ENCODE data around the gene NABP2. TPM values are rescaled to one million over a fixed set of nuclear protein-coding genes. Genes with fewer than 3 reads are reported as not detected.
A peak's percentile ranks its signal among the peaks of the same experiment; 100 is the strongest.

NABP2 gene
- polyA plus RNA-seq (2013, experiment 1 of 2): 41.1 TPM
- polyA plus RNA-seq (2013, experiment 2 of 2): 40.8 TPM

DNA sequence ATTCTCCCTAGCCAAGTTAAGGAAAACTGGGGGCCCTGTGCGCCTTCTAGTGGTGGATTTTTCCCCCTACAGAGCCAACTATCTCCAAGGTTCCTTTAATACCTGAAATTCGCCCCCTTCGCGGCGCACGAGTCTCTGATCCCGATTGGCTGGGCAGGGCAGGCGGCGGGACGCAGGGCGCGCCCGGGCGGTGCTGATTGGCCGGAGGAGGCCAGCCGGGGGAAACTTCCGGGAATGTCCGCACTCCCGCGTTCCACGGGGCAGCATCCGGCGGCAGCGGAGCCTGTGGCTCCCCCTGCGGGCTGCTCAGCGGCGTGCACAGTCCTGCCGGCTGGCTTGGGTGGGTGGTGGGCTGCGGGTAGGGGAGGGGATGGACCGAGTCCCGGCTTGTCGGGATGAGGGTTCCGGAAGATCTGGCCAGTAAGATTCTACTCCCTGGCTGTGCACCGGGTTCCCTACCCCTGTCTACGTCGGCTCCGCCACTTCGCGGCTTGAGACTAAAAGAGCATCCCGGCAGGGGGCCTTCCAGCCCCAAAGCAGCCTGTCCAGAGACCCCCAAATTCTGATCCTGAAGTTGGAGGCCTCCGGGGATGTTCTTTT lies at the start of gene NABP2:
NABP2 (plus strand) TSS at position 241 of the 600 bp plus-strand sequence. CDS start 515 bp downstream, outside the sequence.
- Histone ChIP-seq H3K4me1 (ENCODE audit: insufficient read depth, low read length) (peaks cover 13% of the 10 kb centered on the region), H3K27ac (ENCODE audit: low read depth, low read length) (peak within 1 kb of the TSS; percentile 76), H3K9ac (ENCODE audit: low read depth, low read length) (peak within 1 kb of the TSS; percentile 68), H3K9me3 (ENCODE audit: insufficient read depth, low read depth, low read length) (no peaks in the 10 kb centered on the region), H3K27me3 (ENCODE audit: insufficient read depth, low read length) (no peaks in the 10 kb centered on the region), H3K36me3 (ENCODE audit: insufficient read depth, low read length) (0 out of 2 replicates have a peak, but pooled peaks cover 2% of the 10 kb centered on the region), H3K4me3 (ENCODE audit: low read length) (peak within 1 kb of the TSS; percentile 75)
- 2% methylated on average over 41 of the region's 41 CpGs for WGBS

DNA sequence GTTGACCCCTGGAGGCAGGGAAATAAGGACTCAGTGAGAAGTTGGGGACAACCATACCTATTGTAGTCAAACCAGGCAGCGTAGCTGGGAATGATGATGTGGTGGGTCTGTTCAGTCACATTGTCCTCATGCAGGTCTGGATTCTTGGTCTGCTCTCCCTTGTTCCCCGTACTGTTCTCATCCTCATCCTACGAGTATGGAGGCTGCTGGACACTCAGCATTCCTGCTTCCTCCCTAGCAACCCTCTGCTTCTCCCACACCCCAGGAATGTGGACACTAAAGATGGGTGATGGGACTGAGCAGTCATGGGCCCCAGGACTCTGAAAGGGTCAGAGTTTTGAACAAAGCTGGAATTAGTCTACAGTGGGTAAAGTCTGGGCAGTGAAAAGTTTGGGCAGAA lies 45.8 kb upstream of the NABP2 start:
- no peak overlapping the region for H3K27ac ChIP-seq (ENCODE audit: low read depth, low read length)
- H3K27me3 ChIP-seq (ENCODE audit: insufficient read depth, low read length): no peaks in the 10 kb centered on the region
- no peak overlapping the region for H3K4me3 ChIP-seq (ENCODE audit: low read length)
- no peak overlapping the region for H3K9ac ChIP-seq (ENCODE audit: low read depth, low read length)
- 100% methylated on average over 3 of the region's 3 CpGs for WGBS
- no peaks in the 10 kb centered on the region for H3K9me3 ChIP-seq (ENCODE audit: insufficient read depth, low read depth, low read length)
- H3K4me1 ChIP-seq (ENCODE audit: insufficient read depth, low read length): no peaks in the 10 kb centered on the region
- H3K36me3 ChIP-seq (ENCODE audit: insufficient read depth, low read length): peaks cover 88% of the 10 kb centered on the region

DNA sequence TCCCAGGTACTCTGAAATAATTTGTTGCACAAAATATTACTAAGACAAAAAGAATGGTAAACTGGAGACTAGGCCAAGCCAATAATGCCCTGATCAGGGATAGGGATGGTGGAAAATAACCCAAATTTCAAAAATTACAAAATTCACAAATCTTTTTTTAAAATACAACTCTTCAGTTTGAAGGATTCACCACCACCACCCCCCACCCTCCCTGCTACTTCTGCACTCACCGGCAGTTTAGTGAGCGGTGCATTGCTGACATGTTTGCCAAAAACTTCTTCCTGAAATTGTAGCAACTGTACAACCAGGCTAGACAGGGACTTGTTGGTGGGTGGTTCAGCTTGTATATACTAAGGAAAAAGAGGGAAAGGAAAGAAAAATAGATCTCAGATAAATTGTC lies 37.2 kb upstream of the NABP2 start:
- Histone ChIP-seq H3K27me3 (ENCODE audit: insufficient read depth, low read length) (no peaks in the 10 kb centered on the region), H3K9me3 (ENCODE audit: insufficient read depth, low read depth, low read length) (no peaks in the 10 kb centered on the region), H3K27ac (ENCODE audit: low read depth, low read length) (no peak overlapping the region), H3K4me1 (ENCODE audit: insufficient read depth, low read length) (peaks cover 11% of the 10 kb centered on the region), H3K4me3 (ENCODE audit: low read length) (peak overlapping the region; percentile 96; the same call in 1 of the 2 replicates), H3K36me3 (ENCODE audit: insufficient read depth, low read length) (peaks cover 52% of the 10 kb centered on the region), H3K9ac (ENCODE audit: low read depth, low read length) (no peak overlapping the region)
- WGBS: 97% methylated on average over 2 of the region's 2 CpGs

DNA sequence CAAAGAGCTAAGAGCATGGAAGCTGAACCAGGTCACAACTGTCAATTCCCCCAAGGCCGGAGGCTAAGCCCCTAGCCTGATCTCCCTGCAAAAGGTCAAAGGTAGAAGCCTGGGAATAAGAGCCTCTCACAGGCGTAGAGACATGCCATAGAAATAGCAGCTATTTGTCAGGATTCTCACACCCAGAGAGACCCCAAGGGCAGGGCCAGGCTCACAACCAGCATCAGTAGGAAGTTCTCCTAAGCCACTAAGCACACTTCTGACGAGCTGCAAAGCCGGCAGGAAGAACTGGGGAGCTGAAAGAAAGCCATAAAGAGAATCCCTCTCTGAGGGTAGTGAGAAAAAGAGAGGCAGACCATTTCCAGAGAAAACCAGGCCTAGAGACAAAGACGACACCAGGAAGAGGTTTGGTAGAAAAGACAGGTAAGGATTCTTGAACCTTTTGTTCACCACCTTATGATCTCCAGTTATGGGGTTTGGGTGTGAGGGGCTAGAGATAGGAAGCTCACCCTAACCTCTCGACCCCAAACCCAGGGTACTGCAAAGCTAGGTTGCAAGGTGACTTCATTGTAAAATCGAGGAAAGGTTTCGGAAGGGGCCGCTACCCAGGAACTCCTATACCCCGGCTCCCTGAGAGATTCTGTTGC lies 35.9 kb upstream of the NABP2 start:
- 14% methylated on average over 10 of the region's 10 CpGs for WGBS
- Histone ChIP-seq H3K27ac (ENCODE audit: low read depth, low read length) (peak overlapping the region; percentile 96), H3K4me1 (ENCODE audit: insufficient read depth, low read length) (peaks cover 11% of the 10 kb centered on the region), H3K36me3 (ENCODE audit: insufficient read depth, low read length) (peaks cover 40% of the 10 kb centered on the region), H3K9ac (ENCODE audit: low read depth, low read length) (peak overlapping the region; percentile 82), H3K9me3 (ENCODE audit: insufficient read depth, low read depth, low read length) (no peaks in the 10 kb centered on the region), H3K4me3 (ENCODE audit: low read length) (peak overlapping the region; percentile 96), H3K27me3 (ENCODE audit: insufficient read depth, low read length) (no peaks in the 10 kb centered on the region)

DNA sequence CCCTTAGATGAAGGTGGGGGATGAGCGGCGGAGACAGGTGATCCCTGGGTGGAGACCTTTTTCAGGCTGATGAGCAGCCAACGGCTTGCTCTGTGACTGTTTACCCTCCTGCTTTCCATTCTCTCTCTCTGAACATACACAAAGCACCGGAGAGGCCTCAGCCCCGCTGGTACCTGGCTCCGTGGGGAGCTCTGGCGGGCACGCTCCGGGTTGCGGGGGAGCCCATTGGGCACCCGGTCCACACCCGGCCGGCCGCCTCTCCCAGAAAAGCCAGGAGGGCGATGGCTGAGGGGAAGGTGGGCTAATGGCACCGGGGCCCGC lies 35.4 kb upstream of the NABP2 start:
- H3K4me3 ChIP-seq (ENCODE audit: low read length): peak overlapping the region; percentile 96
- H3K9ac ChIP-seq (ENCODE audit: low read depth, low read length): peak overlapping the region; percentile 82
- peaks cover 35% of the 10 kb centered on the region for H3K36me3 ChIP-seq (ENCODE audit: insufficient read depth, low read length)
- H3K4me1 ChIP-seq (ENCODE audit: insufficient read depth, low read length): peaks cover 11% of the 10 kb centered on the region
- peak overlapping the region; percentile 96 for H3K27ac ChIP-seq (ENCODE audit: low read depth, low read length)
- H3K9me3 ChIP-seq (ENCODE audit: insufficient read depth, low read depth, low read length): no peaks in the 10 kb centered on the region
- WGBS: under 1% methylated on average over 17 of the region's 17 CpGs
- H3K27me3 ChIP-seq (ENCODE audit: insufficient read depth, low read length): no peaks in the 10 kb centered on the region

DNA sequence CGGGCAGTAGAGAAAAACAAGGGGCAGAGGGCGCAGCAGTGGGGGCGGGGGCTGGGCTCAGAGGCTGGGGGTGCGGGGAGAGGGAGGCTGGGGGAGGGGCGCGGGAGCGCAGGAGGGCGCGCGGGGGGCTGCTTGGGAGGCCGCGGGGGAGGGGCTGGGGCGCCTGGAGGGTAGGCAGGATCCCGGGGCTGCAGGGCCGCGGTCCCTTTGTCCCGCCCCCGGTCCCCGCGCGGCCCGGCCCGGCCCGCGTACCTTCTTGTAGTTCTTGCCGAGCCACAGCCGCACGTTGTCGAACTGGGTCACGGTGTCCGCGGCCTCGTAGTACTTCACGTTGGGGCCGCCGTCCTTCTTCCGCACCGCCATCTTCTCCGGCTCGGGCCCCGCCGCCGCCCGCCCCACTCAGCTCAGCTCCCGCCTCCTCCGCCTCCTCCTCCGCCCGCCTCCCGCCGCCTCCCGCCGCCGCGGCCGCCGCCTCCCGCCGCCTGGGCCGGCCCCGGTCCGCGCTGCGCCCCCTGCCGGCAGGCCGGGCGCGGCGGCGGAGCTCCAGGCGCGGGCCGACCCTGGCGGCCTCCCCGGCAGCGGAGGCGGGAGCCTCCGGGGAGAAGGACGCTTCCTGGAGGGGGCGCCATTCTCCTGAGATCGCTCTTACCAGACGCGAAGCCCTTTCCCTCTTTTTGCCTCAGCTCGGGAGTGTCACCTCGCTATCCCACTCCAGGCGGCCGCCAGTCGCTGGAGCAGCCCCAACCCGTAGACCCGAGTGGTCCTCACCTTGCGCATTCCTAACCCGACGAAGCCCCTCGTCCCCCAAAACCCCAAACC lies 34.8 kb upstream of the NABP2 start, which contains the start of gene SMARCC2:
SMARCC2 (minus strand) TSS at position 385 of the 819 bp plus-strand sequence; CDS start at position 363, 22 bp downstream.
- Histone ChIP-seq H3K27me3 (ENCODE audit: insufficient read depth, low read length) (no peaks in the 10 kb centered on the region), H3K27ac (ENCODE audit: low read depth, low read length) (peak within 1 kb of the TSS; percentile 96), H3K4me3 (ENCODE audit: low read length) (peak within 1 kb of the TSS; percentile 96), H3K9ac (ENCODE audit: low read depth, low read length) (peak within 1 kb of the TSS; percentile 90), H3K9me3 (ENCODE audit: insufficient read depth, low read depth, low read length) (no peaks in the 10 kb centered on the region), H3K4me1 (ENCODE audit: insufficient read depth, low read length) (peaks cover 11% of the 10 kb centered on the region), H3K36me3 (ENCODE audit: insufficient read depth, low read length) (peaks cover 30% of the 10 kb centered on the region)
- under 1% methylated on average over 93 of the region's 93 CpGs for WGBS

DNA sequence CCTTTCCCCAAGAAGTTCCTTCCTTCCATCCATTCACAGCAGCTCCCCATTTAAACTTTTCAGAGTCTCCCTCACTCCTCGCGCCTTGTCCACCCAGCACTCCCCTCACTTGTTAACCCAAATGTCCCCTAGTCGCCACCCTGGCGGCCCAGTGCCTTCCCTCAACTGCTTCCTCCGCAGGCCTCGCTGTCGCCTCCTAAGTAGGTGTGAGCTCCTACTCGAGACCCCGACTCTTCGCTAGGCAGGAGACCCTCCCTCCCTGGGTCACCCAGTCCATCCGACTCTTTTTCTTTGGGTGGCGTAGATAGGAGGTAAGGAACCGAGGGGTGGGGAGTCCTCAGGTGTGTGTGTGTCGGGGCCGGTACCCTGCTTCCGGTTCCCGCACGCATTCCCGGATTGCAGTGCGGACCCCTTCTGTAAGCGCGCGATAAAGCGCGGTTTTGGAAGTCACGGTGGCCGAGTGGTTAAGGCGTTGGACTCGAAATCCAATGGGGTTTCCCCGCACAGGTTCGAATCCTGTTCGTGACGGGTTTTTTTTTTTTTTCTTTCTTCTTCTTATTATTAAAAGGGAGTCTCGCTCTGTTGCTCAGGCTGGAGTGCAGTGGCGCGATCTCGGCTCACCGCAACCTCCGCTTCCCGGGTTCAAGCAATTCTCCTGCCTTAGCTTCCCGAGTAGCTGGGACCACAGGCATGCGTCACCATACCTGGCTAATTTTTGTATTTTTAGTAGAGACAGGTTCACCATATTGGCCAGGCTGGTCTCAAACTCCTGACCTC lies 34.0 kb upstream of the NABP2 start:
- Histone ChIP-seq H3K36me3 (ENCODE audit: insufficient read depth, low read length) (peaks cover 22% of the 10 kb centered on the region), H3K27me3 (ENCODE audit: insufficient read depth, low read length) (no peaks in the 10 kb centered on the region), H3K9me3 (ENCODE audit: insufficient read depth, low read depth, low read length) (no peaks in the 10 kb centered on the region), H3K9ac (ENCODE audit: low read depth, low read length) (peak overlapping the region; percentile 86), H3K27ac (ENCODE audit: low read depth, low read length) (peak overlapping the region; percentile 82), H3K4me1 (ENCODE audit: insufficient read depth, low read length) (peaks cover 11% of the 10 kb centered on the region), H3K4me3 (ENCODE audit: low read length) (peak overlapping the region; percentile 96)
- WGBS: 2% methylated on average over 41 of the region's 42 CpGs

DNA sequence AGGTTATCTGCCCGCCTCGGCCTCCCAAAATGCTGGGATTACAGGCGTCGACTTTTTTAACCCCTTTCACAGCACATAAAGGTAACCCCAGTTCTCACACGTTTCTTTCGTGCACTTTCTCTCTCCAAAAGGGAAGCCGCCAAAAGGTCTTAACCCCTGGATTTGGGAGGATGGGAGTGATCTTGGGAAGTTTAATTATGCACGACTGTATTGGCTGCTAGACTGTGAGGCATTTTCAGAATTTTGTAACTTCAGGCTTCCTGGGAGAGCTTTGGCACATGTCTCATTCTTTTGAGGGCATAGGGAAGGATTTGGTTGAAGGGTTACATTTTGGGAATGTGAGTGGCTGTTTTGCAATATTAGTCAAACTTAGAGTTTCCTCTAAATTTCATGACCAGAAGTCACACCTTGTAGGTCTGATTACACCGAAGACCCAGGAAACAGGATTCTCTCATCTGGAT lies 33.4 kb upstream of the NABP2 start:
- H3K9me3 ChIP-seq (ENCODE audit: insufficient read depth, low read depth, low read length): no peaks in the 10 kb centered on the region
- no peaks in the 10 kb centered on the region for H3K27me3 ChIP-seq (ENCODE audit: insufficient read depth, low read length)
- WGBS: 39% methylated on average over 9 of the region's 9 CpGs
- peak overlapping the region; percentile 96 for H3K4me3 ChIP-seq (ENCODE audit: low read length)
- peaks cover 11% of the 10 kb centered on the region for H3K4me1 ChIP-seq (ENCODE audit: insufficient read depth, low read length)
- peak overlapping the region; percentile 20; the same call in 1 of the 2 replicates for H3K27ac ChIP-seq (ENCODE audit: low read depth, low read length)
- H3K9ac ChIP-seq (ENCODE audit: low read depth, low read length): peak overlapping the region; percentile 59
- peaks cover 19% of the 10 kb centered on the region for H3K36me3 ChIP-seq (ENCODE audit: insufficient read depth, low read length)

DNA sequence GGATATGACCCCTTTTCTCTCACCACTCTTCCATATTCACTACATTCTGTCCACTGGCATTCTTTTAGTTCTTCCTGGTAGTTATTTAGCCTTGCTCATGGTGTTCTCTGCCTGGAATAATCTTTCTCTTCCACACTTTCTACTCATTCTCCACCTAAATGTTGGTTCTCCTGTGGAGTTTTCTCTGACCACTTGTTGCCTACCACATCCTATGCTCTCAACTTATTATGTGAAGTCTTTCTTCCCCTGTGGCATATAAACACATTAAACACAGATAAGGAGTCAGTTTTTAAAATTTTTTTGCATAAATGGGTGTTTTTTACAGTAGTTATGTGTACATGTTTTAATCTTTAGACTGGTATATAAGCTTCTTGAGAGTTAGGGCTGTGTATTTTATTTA lies 31.6 kb upstream of the NABP2 start:
- H3K4me3 ChIP-seq (ENCODE audit: low read length): no peak overlapping the region
- H3K4me1 ChIP-seq (ENCODE audit: insufficient read depth, low read length): peaks cover 15% of the 10 kb centered on the region
- no peaks in the 10 kb centered on the region for H3K9me3 ChIP-seq (ENCODE audit: insufficient read depth, low read depth, low read length)
- 0 out of 2 replicates have a peak, but pooled peaks cover 2% of the 10 kb centered on the region for H3K36me3 ChIP-seq (ENCODE audit: insufficient read depth, low read length)
- H3K27ac ChIP-seq (ENCODE audit: low read depth, low read length): no peak overlapping the region
- no peaks in the 10 kb centered on the region for H3K27me3 ChIP-seq (ENCODE audit: insufficient read depth, low read length)
- H3K9ac ChIP-seq (ENCODE audit: low read depth, low read length): no peak overlapping the region

DNA sequence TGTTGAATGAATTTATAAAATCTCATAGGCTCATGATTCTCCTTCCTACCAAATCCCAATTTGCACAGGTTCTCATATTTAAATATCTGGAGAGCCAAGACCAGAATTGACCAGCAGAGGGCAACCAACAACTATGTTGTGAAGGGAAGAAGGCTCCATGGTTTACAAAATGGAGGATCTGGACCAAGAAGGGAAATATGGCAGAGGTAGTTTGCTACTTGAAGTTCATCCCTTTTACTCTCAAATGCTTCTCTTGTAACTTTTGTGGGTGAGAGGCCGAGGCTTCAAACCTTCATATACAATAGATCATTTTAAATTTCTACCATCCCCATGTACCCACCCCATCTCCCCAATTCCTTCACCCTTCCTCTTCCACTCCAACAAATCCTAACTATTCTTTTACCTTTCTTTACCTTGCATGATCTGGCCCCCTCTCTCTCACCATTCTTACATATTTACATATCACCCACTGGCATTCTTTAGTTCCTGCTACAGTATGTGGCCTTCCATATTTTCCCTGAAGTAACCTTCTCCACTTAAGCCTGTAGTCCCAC lies 31.0 kb upstream of the NABP2 start:
- no peak overlapping the region for H3K9ac ChIP-seq (ENCODE audit: low read depth, low read length)

More for the DNA sequence above, 31.0 kb upstream of the NABP2 start:
- Histone ChIP-seq H3K27me3 (ENCODE audit: insufficient read depth, low read length) (no peaks in the 10 kb centered on the region), H3K4me1 (ENCODE audit: insufficient read depth, low read length) (peaks cover 9% of the 10 kb centered on the region), H3K36me3 (ENCODE audit: insufficient read depth, low read length) (no peaks in the 10 kb centered on the region), H3K9me3 (ENCODE audit: insufficient read depth, low read depth, low read length) (no peaks in the 10 kb centered on the region), H3K27ac (ENCODE audit: low read depth, low read length) (no peak overlapping the region), H3K4me3 (ENCODE audit: low read length) (no peak overlapping the region)
- WGBS: 38% methylated on average over 1 of the region's 1 CpG
